ENCODE measurements around the gene MRPL21. TPM values are rescaled to one million over a fixed set of nuclear protein-coding genes. Genes with fewer than 3 reads are reported as not detected.

MRPL21 gene
- polyA plus RNA-seq, 2 of the 4 experiments (the other 2 are of a cell fraction): 116 to 131 TPM

DNA sequence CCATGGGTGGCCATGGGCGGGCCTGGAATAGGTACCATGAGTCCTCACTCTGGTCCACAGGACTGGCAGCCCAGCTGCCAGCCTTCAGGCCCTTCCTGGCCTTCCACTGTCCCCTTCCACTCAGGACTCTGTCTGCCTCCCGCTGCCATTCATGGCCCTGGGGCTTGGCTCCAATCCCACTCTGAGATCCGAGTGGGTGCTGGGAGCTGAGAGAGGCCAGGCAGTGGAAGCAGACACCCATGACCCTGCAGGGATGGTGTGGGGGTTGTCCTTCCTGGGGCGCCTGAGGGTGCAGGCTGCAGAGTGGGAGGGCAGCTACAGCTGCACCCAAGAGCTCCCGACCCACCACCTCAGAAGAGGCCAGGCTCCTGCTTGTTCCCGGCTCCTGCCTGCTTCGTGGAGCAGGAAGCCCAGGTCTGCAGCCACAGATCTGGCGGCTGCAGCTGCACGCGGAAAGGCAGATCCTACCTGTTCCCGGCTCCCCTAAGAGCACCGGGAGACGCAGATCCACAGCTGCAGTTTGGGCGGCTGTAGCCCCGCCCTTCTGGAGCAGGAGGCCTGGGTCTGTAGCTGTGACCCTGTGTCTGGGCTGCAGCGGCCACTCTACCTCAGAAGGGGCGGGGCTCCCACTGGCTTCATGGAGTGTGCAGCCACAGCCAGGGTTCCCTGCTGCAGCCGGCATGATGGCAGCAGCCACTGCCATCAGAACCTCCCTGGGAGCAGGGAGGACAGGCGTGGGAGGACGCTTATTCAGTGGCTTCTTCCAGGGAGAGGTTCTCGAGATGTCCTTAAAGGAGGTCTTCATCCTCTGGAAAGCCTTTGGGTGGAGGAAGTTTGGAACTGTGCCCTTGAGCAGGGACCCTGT, 27.6 kb upstream of the MRPL21 start:
- ChIA-PET CTCF (no interaction called here), POLR2A (no interaction called here)
- no peak overlapping the region for H3K4me3 ChIP-seq
- WGBS (ENCODE audit: missing lambda C conversion rate): 92% methylated on average over 14 of the region's 21 CpGs
- no peak for TF ChIP-seq CHD4 (IDR thresholded peaks at IDR 0.05; ENCODE audit: borderline replicate concordance)
- TF ChIP-seq SREBF2 (IDR thresholded peaks at IDR 0.05): no peak
- TF ChIP-seq JUN (IDR thresholded peaks at IDR 0.05): no peak
- no peak for TF ChIP-seq HOXA7 (CRISPR knock-in tag; IDR thresholded peaks at IDR 0.05)
- TF ChIP-seq, protein P1, sequence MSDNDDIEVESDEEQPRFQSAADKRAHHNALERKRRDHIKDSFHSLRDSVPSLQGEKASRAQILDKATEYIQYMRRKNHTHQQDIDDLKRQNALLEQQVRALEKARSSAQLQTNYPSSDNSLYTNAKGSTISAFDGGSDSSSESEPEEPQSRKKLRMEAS (IDR thresholded peaks at IDR 0.05): no peak
- TF ChIP-seq ZSCAN20 (CRISPR knock-in tag; IDR thresholded peaks at IDR 0.05): no peak
- TF ChIP-seq ATOH8 (CRISPR knock-in tag; IDR thresholded peaks at IDR 0.05; ENCODE audit: low read depth): no peak
- no peak for TF ChIP-seq TP53 (CRISPR knock-in tag; IDR thresholded peaks at IDR 0.05)
- no peak for TF ChIP-seq POLR2AphosphoS2 (conservative IDR thresholded peaks at IDR 0.05; ENCODE audit: low read length)
- no peak for TF ChIP-seq ZNF302 (CRISPR knock-in tag; IDR thresholded peaks at IDR 0.05)
- H3K9me3 ChIP-seq: peaks cover 11% of the 10 kb centered on the region
- FAIRE-seq (no peak), ATAC-seq (no peak), DNase-seq (ENCODE audit: low read depth in 1 of 2, low spot score in 1 of 2) (no peak)
- H3K27ac ChIP-seq: no peak overlapping the region
- H3K4me1 ChIP-seq: no peaks in the 10 kb centered on the region
- no peak overlapping the region for H3K4me2 ChIP-seq

GRCh38 chr11:68929706-68930570, 26.3 kb upstream of the MRPL21 start:
- no peak for DNase-seq (ENCODE audit: low read depth in 1 of 2, low spot score in 1 of 2)
- Histone ChIP-seq H3K27ac (no peak overlapping the region), H3K4me3 (no peak overlapping the region), H3K4me1 (no peaks in the 10 kb centered on the region), H3K9me3 (peaks cover 24% of the 10 kb centered on the region), H3K4me2 (no peak overlapping the region)
- ATAC-seq: no peak
- no peak for TF ChIP-seq JUNB (IDR thresholded peaks at IDR 0.05)
- no peak for TF ChIP-seq EHMT2 (IDR thresholded peaks at IDR 0.05; ENCODE audit: low read depth)
- no peak for TF ChIP-seq HOXB5 (CRISPR knock-in tag; IDR thresholded peaks at IDR 0.05)
- TF ChIP-seq ELK1 (IDR thresholded peaks at IDR 0.05; ENCODE audit: low read depth, low read length): no peak
- TF ChIP-seq, protein P2, sequence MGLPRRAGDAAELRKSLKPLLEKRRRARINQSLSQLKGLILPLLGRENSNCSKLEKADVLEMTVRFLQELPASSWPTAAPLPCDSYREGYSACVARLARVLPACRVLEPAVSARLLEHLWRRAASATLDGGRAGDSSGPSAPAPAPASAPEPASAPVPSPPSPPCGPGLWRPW (IDR thresholded peaks at IDR 0.05): no peak
- TF ChIP-seq, protein P3, sequence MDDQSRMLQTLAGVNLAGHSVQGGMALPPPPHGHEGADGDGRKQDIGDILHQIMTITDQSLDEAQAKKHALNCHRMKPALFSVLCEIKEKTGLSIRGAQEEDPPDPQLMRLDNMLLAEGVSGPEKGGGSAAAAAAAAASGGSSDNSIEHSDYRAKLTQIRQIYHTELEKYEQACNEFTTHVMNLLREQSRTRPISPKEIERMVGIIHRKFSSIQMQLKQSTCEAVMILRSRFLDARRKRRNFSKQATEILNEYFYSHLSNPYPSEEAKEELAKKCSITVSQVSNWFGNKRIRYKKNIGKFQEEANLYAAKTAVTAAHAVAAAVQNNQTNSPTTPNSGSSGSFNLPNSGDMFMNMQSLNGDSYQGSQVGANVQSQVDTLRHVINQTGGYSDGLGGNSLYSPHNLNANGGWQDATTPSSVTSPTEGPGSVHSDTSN (IDR thresholded peaks at IDR 0.05): no peak
- TF ChIP-seq TFCP2L1 (CRISPR knock-in tag; IDR thresholded peaks at IDR 0.05): no peak
- no peak for TF ChIP-seq MAZ (IDR thresholded peaks at IDR 0.05; ENCODE audit: borderline replicate concordance, low read depth, low read length)
- TF ChIP-seq TP53 (CRISPR knock-in tag; IDR thresholded peaks at IDR 0.05): no peak
- TF ChIP-seq ZFP36 (IDR thresholded peaks at IDR 0.05; ENCODE audit: borderline replicate concordance, partially characterized antibody): no peak
- ChIA-PET POLR2A (no interaction called here), CTCF (interaction anchor here (0.6 kb wide), 2 partner anchors 104 to 130 kb away, joined by 3 read pairs; no protein-coding TSS in a partner anchor)
- WGBS (ENCODE audit: missing lambda C conversion rate): 95% methylated on average over 17 of the region's 20 CpGs
- FAIRE-seq: no peak

Data from A549 (cell line).